SK-N-SH (cell line): Measurements from ENCODE around the gene C2orf72. TPM values are rescaled to one million over a fixed set of nuclear protein-coding genes. Genes with fewer than 3 reads are reported as not detected.

Experiments
- CTCF ChIA-PET: fragments of 300-600, 350-600 bp; formaldehyde crosslinking; extraction: SDS; loops from one replicate; lab custom pipeline; 2021; lab: Yijun Ruan, JAX
- POLR2A ChIA-PET: fragments of 350-600 bp; sonication (Branson Sonifier 250); formaldehyde crosslinking; extraction: SDS; loops from one replicate; lab custom pipeline; 2020; ENCODE audit warnings: antibody characterized with exemption, inconsistent platforms; lab: Yijun Ruan, JAX
- DNase-seq: peaks from one replicate; pipeline ENCODE4 v3.0.0; 2012
- H2AFZ ChIP-seq: fragments of 200-600 bp; sonication (generic); 2 replicates; pipeline ENCODE4 v1.8.1; 2016; ENCODE audit warnings: antibody characterized with exemption, mild to moderate bottlenecking, low read depth
- H3F3A ChIP-seq: fragments of 200-600 bp; sonication (generic); replicated peaks from 2 replicates; pipeline ENCODE3; 2016; ENCODE audit warnings: antibody characterized with exemption, mild to moderate bottlenecking; ENCODE audit not compliant: insufficient read depth
- H3K27ac ChIP-seq, 2 experiments: fragments of 200-500 bp in 1 of 2; fragments of 200-600 bp in 1 of 2; sonication (Bioruptor generic) in 1 of 2; sonication (generic), shearing (Covaris generic) in 1 of 2; 2 replicates each; pipeline versions ENCODE4 v1.5.1 to v1.6.1; 2014 to 2016; ENCODE audit warnings: low read depth in 2 of 2, inconsistent platforms in 1 of 2, low read length in 1 of 2, mild to moderate bottlenecking in 1 of 2, mixed read lengths in 1 of 2
- H3K27me3 ChIP-seq: fragments of 200-600 bp; sonication (generic), shearing (Covaris generic); 2 replicates; pipeline ENCODE4 v1.6.1; 2016; ENCODE audit warnings: mixed run types; ENCODE audit not compliant: insufficient read depth
- H3K36me3 ChIP-seq, 2 experiments: fragments of 200-500 bp in 1 of 2; fragments of 200-600 bp in 1 of 2; sonication (Bioruptor generic) in 1 of 2; sonication (generic) in 1 of 2; replicated peaks in 1 of 2; 2 replicates each; pipeline versions ENCODE3 to v1.5.1; 2014 to 2016; ENCODE audit warnings: low read length in 1 of 2, mild to moderate bottlenecking in 1 of 2; ENCODE audit not compliant: insufficient read depth in 2 of 2, control insufficient read depth in 1 of 2
- H3K4me1 ChIP-seq, 2 experiments: fragments of 200-500 bp in 1 of 2; fragments of 200-600 bp in 1 of 2; sonication (Bioruptor generic) in 1 of 2; sonication (generic), shearing (Covaris generic) in 1 of 2; 2 replicates each; pipeline versions ENCODE4 v1.5.1 to v1.6.1; 2014 to 2016; ENCODE audit warnings: low read depth in 1 of 2, low read length in 1 of 2, mixed run types in 1 of 2; ENCODE audit not compliant: insufficient read depth in 2 of 2, control insufficient read depth in 1 of 2
- H3K4me2 ChIP-seq: fragments of 200-600 bp; sonication (generic), shearing (Covaris generic); 2 replicates; pipeline ENCODE4 v1.6.1; 2017; ENCODE audit warnings: mixed run types
- H3K4me3 ChIP-seq, 2 experiments: fragments of 200-500 bp in 1 of 2; fragments of 200-600 bp in 1 of 2; sonication (Bioruptor generic) in 1 of 2; sonication (generic), shearing (Covaris generic) in 1 of 2; 2 replicates each; pipeline versions ENCODE4 v1.5.1 to v1.8.1; 2014 to 2016; ENCODE audit warnings: low read depth in 2 of 2, inconsistent platforms in 1 of 2, low read length in 1 of 2, mild to moderate bottlenecking in 1 of 2, mixed read lengths in 1 of 2, moderate library complexity in 1 of 2
- H3K79me2 ChIP-seq: fragments of 200-600 bp; sonication (generic); 2 replicates; pipeline ENCODE4 v1.8.1; 2017; ENCODE audit warnings: mild to moderate bottlenecking; ENCODE audit not compliant: insufficient read depth
- H3K9ac ChIP-seq: fragments of 200-600 bp; sonication (generic); 2 replicates; pipeline ENCODE4 v1.6.1; 2017; ENCODE audit warnings: mixed run types
- H3K9me2 ChIP-seq: fragments of 200-600 bp; sonication (generic); 2 replicates; pipeline ENCODE4 v1.6.1; 2017; ENCODE audit warnings: mixed run types
- H3K9me3 ChIP-seq: fragments of 200-600 bp; sonication (generic); 2 replicates; pipeline ENCODE4 v1.6.1; 2017; ENCODE audit warnings: mixed run types, mild to moderate bottlenecking, moderate library complexity
- H4K20me1 ChIP-seq: fragments of 200-600 bp; sonication (generic); 2 replicates; pipeline ENCODE4 v1.6.1; 2017; ENCODE audit warnings: mild to moderate bottlenecking, mixed run types; ENCODE audit not compliant: insufficient read depth
- CTCF ChIP-seq: fragments of 200-600 bp; sonication (generic); IDR thresholded peaks from 2 replicates; pipeline ENCODE4 v1.6.1; 2017; ENCODE audit warnings: antibody characterized with exemption, mild to moderate bottlenecking, moderate library complexity
- ELF1 ChIP-seq: IDR thresholded peaks from 2 replicates; pipeline ENCODE4 v1.4.0; 2012
- FOXM1 ChIP-seq: IDR thresholded peaks from 2 replicates; pipeline ENCODE4 v1.4.0; 2012; ENCODE audit warnings: low read depth, mild to moderate bottlenecking
- GABPA ChIP-seq: IDR thresholded peaks from 2 replicates; pipeline ENCODE4 v1.4.0; 2012; ENCODE audit warnings: low read depth, mild to moderate bottlenecking
- SIN3A ChIP-seq: IDR thresholded peaks from 2 replicates; pipeline ENCODE4 v1.6.1; 2012; ENCODE audit warnings: low read depth, mild to moderate bottlenecking, low read length, moderate library complexity, borderline replicate concordance
- WGBS: methylation state at CpG from one replicate; pipeline ENCODE4 v1.1.6; 2017; ENCODE audit warnings: low lambda C conversion rate; 5-methylcytosine and 5-hydroxymethylcytosine counted together
- polyA plus RNA-seq, 3 experiments: library from polyadenylated mRNA; depleted of rRNA; stranded (reverse); fragments of >200 nt; gene quantifications; 2 replicates each; pipeline ENCODE4 v1.2.3, GENCODE V29; 2012
- TF ChIP-seq, protein P1 (sequence below): fragments of 150-350 bp; IDR thresholded peaks from 2 replicates; pipeline ENCODE4 v1.6.1; 2016; ENCODE audit warnings: mild to moderate bottlenecking, low read depth, low read length
- TF ChIP-seq, protein P2 (sequence below): IDR thresholded peaks from 2 replicates; pipeline ENCODE4 v1.4.0; 2012; ENCODE audit warnings: low read depth, borderline replicate concordance

Gene C2orf72
- polyA plus RNA-seq, 1 of the 3 experiments (the other 2 are of a cell fraction), result 0.35 TPM

DNA sequence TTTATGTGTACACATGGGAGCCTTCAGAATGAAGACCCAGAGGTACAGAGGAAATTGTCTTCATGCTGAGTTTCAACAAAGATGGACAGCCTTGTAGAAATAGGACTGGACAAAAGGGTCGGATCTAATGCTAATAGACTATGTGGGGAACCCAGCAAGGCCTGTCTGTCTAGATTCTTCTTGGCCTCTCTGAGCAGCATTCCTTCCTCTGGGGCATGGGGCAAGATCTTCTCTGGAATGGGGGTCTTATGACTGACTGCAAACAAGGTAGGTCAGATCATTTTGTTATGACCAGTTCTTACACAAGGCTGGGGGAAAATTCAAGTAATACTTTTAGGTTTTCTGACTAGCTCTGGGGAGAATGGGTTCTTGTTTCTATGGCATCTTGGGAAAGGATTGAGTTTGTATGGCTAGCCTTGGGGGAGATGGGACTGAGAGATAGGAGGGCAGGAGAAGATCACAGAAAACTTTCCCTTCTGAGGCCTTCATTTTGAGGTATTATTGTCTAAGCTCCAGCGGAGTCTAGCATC lies 27.1 kb upstream of the C2orf72 start:
- Histone ChIP-seq H3K4me3 (no peak overlapping the region), H3F3A (no peaks in the 10 kb centered on the region), H3K9me2 (no peaks in the 10 kb centered on the region), H4K20me1 (no peaks in the 10 kb centered on the region), H3K4me2 (no peak overlapping the region), H3K9ac (no peak overlapping the region), H3K27ac (no peak overlapping the region), H3K9me3 (no peaks in the 10 kb centered on the region), H2AFZ (no peak overlapping the region), H3K4me1 (no peaks in the 10 kb centered on the region), H3K27me3 (peaks cover 4% of the 10 kb centered on the region; the same call in 1 of the 2 replicates), H3K36me3 (no peaks in the 10 kb centered on the region), H3K79me2 (no peaks in the 10 kb centered on the region)
- ChIA-PET POLR2A (no interaction called here), CTCF (interaction anchor here (1.9 kb wide), 1 partner anchor 23 kb away, joined by 5 read pairs; no protein-coding TSS in a partner anchor)
- 52% methylated on average over 2 of the region's 2 CpGs for WGBS
- DNase-seq, result no peak
- TF ChIP-seq, protein P1, sequence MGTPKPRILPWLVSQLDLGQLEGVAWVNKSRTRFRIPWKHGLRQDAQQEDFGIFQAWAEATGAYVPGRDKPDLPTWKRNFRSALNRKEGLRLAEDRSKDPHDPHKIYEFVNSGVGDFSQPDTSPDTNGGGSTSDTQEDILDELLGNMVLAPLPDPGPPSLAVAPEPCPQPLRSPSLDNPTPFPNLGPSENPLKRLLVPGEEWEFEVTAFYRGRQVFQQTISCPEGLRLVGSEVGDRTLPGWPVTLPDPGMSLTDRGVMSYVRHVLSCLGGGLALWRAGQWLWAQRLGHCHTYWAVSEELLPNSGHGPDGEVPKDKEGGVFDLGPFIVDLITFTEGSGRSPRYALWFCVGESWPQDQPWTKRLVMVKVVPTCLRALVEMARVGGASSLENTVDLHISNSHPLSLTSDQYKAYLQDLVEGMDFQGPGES, result no peak
- TF ChIP-seq SIN3A (no peak), ELF1 (no peak)

- no peak for TF ChIP-seq CTCF
- TF ChIP-seq GABPA, result no peak
- no peak for TF ChIP-seq FOXM1
- TF ChIP-seq, protein P2, sequence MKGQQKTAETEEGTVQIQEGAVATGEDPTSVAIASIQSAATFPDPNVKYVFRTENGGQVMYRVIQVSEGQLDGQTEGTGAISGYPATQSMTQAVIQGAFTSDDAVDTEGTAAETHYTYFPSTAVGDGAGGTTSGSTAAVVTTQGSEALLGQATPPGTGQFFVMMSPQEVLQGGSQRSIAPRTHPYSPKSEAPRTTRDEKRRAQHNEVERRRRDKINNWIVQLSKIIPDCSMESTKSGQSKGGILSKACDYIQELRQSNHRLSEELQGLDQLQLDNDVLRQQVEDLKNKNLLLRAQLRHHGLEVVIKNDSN, result no peak
- peaks cover 4% of the 10 kb centered on the region; the same call in 1 of the 2 replicates for H3K27me3 ChIP-seq
- no peaks in the 10 kb centered on the region for H3K36me3 ChIP-seq
- H3K79me2 ChIP-seq, result no peaks in the 10 kb centered on the region
- H3K9me2 ChIP-seq, result no peaks in the 10 kb centered on the region
- no peaks in the 10 kb centered on the region for H3K9me3 ChIP-seq
- H2AFZ ChIP-seq, result no peak overlapping the region
- no peak overlapping the region for H3K27ac ChIP-seq
- H3K4me3 ChIP-seq, result no peak overlapping the region
- CTCF ChIA-PET, result interaction anchor here (1.9 kb wide), 1 partner anchor 24 kb away, joined by 5 read pairs; no protein-coding TSS in a partner anchor
- H4K20me1 ChIP-seq, result no peaks in the 10 kb centered on the region
- POLR2A ChIA-PET, result no interaction called here
- WGBS, result 50% methylated on average over 2 of the region's 2 CpGs
- H3K4me1 ChIP-seq, result no peaks in the 10 kb centered on the region
- no peak overlapping the region for H3K4me2 ChIP-seq
- no peak overlapping the region for H3K9ac ChIP-seq
- DNase-seq, result no peak
- no peaks in the 10 kb centered on the region for H3F3A ChIP-seq
These were observed 25.8 kb upstream of the C2orf72 start for GRCh38 chr2:231011526-231011925.
